Lower lobe of right lung (tissue), 2 donors: ENCODE data around the gene WDTC1. TPM values are rescaled to one million over a fixed set of nuclear protein-coding genes. Genes with fewer than 3 reads are reported as not detected.
A peak's percentile ranks its signal among the peaks of the same experiment; 100 is the strongest.

ENCODE experiments used
- ATAC-seq, 2 donors: fragments of 200-7000 bp; cut with Tn5 transposase; one replicate each; pipeline ENCODE4 v1.9.1; 2020 to 2022; ENCODE audit warnings: mild to moderate bottlenecking in 2 of 2, moderate library complexity in 2 of 2
- DNase-seq: peaks from one replicate; pipeline ENCODE4 v3.0.0-alpha.2; 2020
- H3K27ac ChIP-seq: fragments of 200-600 bp; one replicate; pipeline ENCODE4 v1.8.0; 2022
- H3K27me3 ChIP-seq: fragments of 200-600 bp; one replicate; pipeline ENCODE4 v1.8.0; 2022; ENCODE audit warnings: low read depth
- H3K36me3 ChIP-seq: fragments of 200-600 bp; one replicate; pipeline ENCODE4 v1.8.0; 2022; ENCODE audit warnings: mild to moderate bottlenecking
- H3K4me1 ChIP-seq: fragments of 200-600 bp; one replicate; pipeline ENCODE4 v1.8.0; 2022
- H3K4me3 ChIP-seq: fragments of 200-600 bp; one replicate; pipeline ENCODE4 v1.8.0; 2022; ENCODE audit warnings: mild to moderate bottlenecking
- H3K9me3 ChIP-seq: fragments of 200-600 bp; one replicate; pipeline ENCODE4 v1.8.0; 2022
- CTCF ChIP-seq: fragments of 200-600 bp; IDR thresholded peaks from one replicate; pipeline ENCODE4 v1.8.0; 2022; ENCODE audit warnings: antibody characterized with exemption, mild to moderate bottlenecking
- intact Hi-C: fragments of 100-400 bp; cut with DNase I; formaldehyde crosslinking; loops from one replicate; pipeline ENCODE4 v1.11.0; 2022
- total RNA-seq: library from RNA; stranded (reverse); fragmentation: NEBNext Ultra II Directional; extraction: Animal tissue kit (Norgen Biotek cat#: 25700); gene quantifications from one replicate; pipeline ENCODE4 v1.2.1, GENCODE V29; 2021
- donor health status: DM: no; HTN: yes; CAD: no; lungs with severe emphysema.

Gene WDTC1
- total RNA-seq, 1 donor from 2014 or later: 45.7 TPM

GRCh38 chr1:27292106-27292505 lies 57.7 kb downstream of the WDTC1 start:
- DNase-seq: peak; percentile 59
- no peaks in the 10 kb centered on the region for H3K27me3 ChIP-seq
- H3K9me3 ChIP-seq: no peaks in the 10 kb centered on the region
- TF ChIP-seq CTCF: no peak
- no peak overlapping the region for H3K27ac ChIP-seq
- intact Hi-C loops: no loop called here
- ATAC-seq: peak; percentile 82 to 86
- H3K4me1 ChIP-seq: no peaks in the 10 kb centered on the region
- H3K36me3 ChIP-seq: peaks cover 73% of the 10 kb centered on the region
- no peak overlapping the region for H3K4me3 ChIP-seq

GRCh38 chr1:27293915-27294314 lies 59.5 kb downstream of the WDTC1 start:
- Histone ChIP-seq H3K27me3 (no peaks in the 10 kb centered on the region), H3K4me3 (no peak overlapping the region), H3K4me1 (peaks cover 2% of the 10 kb centered on the region), H3K27ac (no peak overlapping the region), H3K36me3 (peaks cover 80% of the 10 kb centered on the region), H3K9me3 (no peaks in the 10 kb centered on the region)
- ATAC-seq: no peak
- no peak for TF ChIP-seq CTCF
- DNase-seq: no peak
- intact Hi-C loops: no loop called here

DNA sequence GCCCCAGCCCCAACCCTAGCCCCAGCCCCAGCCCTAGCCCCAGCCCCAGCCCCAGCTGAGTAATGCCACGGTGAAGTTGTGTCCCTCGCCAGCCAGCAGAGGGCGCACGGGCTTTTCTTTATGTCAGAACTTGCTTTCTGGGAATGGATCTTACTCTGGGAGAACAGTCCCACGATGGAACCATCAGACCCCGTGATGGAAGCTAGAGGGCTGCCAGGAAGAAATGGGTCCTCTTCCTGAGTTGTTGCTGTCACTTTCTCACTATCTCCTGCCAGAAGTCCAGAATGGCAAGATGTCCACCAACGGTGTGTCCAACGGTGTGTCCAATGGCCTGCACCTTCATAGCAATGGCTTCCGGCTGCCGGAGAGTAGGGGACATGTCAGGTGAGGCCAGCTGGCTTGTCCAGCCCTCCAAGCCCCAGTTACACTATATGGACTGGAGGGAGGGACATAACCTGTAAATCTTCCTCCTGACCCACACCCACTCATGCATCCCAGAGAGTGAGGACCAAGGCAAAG lies 62.4 kb downstream of the WDTC1 start:
- H3K27ac ChIP-seq: no peak overlapping the region
- H3K27me3 ChIP-seq: no peaks in the 10 kb centered on the region
- H3K4me1 ChIP-seq: peaks cover 26% of the 10 kb centered on the region
- DNase-seq (peak; percentile 83), ATAC-seq (peak; percentile 26 to 42)
- peaks cover 79% of the 10 kb centered on the region for H3K36me3 ChIP-seq
- H3K4me3 ChIP-seq: no peak overlapping the region
- H3K9me3 ChIP-seq: no peaks in the 10 kb centered on the region
- intact Hi-C loops: no loop called here
- TF ChIP-seq CTCF: peak; percentile 64

DNA sequence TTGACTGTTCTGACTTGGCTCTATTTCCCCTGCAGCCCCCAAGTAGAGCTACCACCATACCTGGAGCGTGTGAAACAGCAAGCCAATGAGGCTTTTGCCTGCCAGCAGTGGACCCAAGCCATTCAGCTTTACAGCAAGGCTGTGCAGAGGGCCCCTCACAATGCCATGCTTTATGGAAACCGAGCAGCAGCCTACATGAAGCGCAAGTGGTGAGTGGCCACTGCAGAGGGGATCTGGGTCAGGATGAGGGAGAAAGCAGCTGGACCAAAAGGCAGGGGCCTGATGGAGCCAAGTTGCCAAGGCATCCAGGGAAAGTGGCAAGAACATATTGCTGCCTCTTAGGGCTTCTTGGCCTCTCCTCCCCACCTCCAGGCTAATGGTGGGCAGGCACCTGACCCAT lies 63.5 kb downstream of the WDTC1 start:
- no peaks in the 10 kb centered on the region for H3K9me3 ChIP-seq
- no peak overlapping the region for H3K27ac ChIP-seq
- no peak for TF ChIP-seq CTCF
- ATAC-seq (no peak), DNase-seq (no peak)
- intact Hi-C loops: no loop called here
- H3K36me3 ChIP-seq: peaks cover 79% of the 10 kb centered on the region
- H3K4me1 ChIP-seq: peaks cover 26% of the 10 kb centered on the region
- H3K4me3 ChIP-seq: no peak overlapping the region
- no peaks in the 10 kb centered on the region for H3K27me3 ChIP-seq

DNA sequence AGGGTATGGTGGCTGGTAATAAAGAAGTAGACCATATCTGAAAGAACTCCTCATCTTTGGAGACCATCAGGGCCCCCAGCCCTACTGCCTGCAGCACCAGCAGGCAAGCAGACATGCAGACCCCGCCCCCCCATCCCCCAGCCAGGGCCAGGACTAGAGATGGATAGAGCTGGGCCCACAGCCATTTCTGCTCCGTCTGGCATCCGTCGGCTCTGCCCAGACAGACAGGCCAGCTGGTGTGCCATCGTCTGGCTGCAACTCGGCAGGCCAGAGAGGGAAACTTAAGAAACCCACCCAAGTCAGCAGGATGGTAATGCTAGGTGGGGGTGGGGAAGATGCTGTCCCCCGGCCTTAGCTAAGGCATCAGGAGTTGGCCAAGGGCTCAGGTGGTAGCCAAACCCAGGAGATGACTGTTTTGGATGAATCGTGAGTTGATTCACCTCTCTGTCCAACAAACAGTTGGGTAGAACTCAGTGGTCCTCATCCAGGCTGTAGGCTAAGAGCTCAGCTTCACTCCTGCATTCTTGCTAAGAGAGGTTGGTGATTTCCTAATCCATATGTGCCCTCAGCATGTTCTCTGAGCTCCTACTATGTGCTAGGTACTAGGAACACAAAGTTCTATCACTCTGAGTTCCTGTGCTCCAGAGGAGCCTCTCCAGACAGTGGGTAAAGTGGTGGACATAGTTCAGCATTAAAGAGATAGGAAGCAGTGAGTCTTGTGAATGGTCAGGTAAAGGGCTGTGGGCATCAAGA lies 64.4 kb downstream of the WDTC1 start:
- DNase-seq: no peak
- Histone ChIP-seq H3K36me3 (peaks cover 82% of the 10 kb centered on the region), H3K9me3 (no peaks in the 10 kb centered on the region), H3K27me3 (no peaks in the 10 kb centered on the region), H3K4me1 (peaks cover 26% of the 10 kb centered on the region), H3K27ac (peak overlapping the region; percentile 75), H3K4me3 (no peak overlapping the region)
- intact Hi-C loops: no loop called here
- no peak for ATAC-seq
- no peak for TF ChIP-seq CTCF
